Eye (tissue), 1 donor: ENCODE data around the gene NCKAP5.
A peak's percentile ranks its signal among the peaks of the same experiment; 100 is the strongest.

ENCODE experiments used
- DNase-seq: peaks from one replicate; pipeline ENCODE4 v3.0.0-alpha.2; 2015

Gene NCKAP5

GRCh38 chr2:133062931-133063665 is 505.2 kb downstream of the NCKAP5 start:
- no peak for DNase-seq

- no peak for DNase-seq
These were observed 506.2 kb downstream of the NCKAP5 start for GRCh38 chr2:133061874-133062593.

GRCh38 chr2:133054297-133054696 is 514.0 kb downstream of the NCKAP5 start:
- no peak for DNase-seq

DNA sequence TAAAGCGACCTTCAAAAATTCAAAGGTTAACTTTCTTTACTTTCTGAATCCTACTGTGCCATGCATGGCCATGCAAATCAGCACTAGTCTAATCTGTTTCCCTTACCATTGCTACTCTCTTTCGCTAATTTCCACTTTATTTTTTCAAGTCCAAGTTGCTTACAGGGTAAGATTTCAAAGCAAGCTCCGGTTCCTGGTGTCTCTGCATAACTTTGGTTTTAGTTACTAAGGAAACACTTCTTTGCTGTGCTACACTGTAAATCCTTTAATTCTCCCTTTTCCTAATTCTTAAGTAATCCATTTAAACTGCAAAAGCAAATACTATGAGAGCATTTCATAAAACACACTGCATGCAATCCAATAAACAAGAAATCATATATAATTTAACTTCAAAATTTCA is 514.7 kb downstream of the NCKAP5 start:
- DNase-seq: peak; percentile 4

- DNase-seq: no peak
These were observed 522.5 kb downstream of the NCKAP5 start for GRCh38 chr2:133045787-133046186.

DNA sequence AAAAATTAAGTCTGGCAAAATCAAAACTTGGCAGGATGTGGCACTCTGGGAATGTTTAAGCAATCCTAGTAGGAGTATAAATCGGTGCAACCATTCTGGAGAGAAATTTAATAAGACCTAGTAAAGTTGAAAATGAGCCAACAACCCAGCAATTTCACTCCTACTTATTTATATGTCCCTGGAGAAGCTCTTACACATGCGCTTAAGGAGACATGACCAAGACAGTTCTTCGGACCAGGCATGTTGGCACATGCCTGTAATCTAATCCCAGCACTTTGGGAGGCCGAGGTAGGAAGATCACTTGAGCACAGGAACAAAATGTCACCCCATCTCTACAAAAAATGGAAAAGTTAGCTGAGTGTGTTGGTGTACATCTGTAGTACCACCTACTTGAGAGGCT is 523.7 kb downstream of the NCKAP5 start:
- DNase-seq: no peak

GRCh38 chr2:133040170-133040569 is 528.1 kb downstream of the NCKAP5 start:
- no peak for DNase-seq

GRCh38 chr2:133039531-133039930 is 528.7 kb downstream of the NCKAP5 start:
- DNase-seq: no peak

- peak; percentile 21 for DNase-seq
These were observed 541.6 kb downstream of the NCKAP5 start for GRCh38 chr2:133026536-133027177.

DNA sequence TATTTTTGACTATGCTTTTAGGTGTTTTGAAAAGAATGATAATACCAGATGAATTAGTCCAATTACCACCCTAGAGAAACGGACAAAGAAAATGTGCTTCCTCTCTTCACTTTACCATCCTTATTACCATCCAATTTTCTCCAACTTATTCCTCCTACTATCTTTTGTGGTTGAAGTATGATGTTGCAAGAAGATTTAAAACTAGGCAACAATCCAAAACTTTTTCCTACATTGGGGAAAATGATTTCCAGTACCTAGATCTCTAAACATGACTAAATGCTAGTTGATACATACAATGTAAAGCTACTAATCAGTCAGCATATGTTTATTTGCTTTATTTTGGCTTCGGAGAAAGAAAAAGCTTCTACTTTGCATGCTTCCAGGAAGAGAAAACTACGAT is 543.3 kb downstream of the NCKAP5 start:
- no peak for DNase-seq

DNA sequence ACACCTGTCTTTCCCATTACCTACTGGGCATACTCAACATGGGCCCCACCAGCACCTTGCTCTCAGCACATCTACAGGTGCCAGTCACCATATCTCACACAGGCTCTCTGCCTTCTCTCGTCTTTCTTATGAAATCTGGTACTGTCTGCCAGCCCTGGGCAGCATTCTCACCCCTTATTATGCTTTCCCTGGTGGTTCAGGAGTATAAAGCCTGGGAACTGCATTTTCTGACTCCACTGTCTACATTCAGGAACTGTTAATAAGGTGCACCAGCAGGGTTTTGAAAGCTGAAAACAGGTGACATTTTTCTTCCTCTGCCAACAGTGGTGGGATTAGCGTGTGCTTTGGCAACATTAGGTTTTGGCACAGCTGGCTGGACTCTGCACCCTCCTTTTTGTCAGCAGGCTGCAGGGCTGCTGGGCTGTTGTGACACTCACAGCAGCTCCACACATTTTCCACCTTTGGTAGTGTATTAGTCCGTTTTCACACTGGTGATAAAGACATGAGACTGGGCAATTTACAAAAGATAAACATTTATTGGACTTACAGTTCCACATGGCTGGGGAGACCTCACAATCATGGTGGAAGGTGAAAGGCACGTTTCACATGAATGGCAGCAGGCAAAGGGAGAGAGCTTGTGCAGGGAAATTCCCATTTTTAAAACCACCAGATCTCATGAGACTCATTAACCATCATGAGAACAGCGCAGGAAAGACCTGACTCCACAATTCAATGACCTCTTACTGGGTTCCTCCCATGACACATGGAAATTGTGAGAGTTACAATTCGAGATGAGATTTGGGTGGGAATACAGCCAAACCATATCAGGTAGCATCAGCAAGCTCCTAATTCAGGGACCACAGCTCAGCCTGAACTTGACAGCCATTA is 555.2 kb downstream of the NCKAP5 start:
- no peak for DNase-seq

- no peak for DNase-seq
These were observed 563.6 kb downstream of the NCKAP5 start for GRCh38 chr2:133004623-133005022.

DNA sequence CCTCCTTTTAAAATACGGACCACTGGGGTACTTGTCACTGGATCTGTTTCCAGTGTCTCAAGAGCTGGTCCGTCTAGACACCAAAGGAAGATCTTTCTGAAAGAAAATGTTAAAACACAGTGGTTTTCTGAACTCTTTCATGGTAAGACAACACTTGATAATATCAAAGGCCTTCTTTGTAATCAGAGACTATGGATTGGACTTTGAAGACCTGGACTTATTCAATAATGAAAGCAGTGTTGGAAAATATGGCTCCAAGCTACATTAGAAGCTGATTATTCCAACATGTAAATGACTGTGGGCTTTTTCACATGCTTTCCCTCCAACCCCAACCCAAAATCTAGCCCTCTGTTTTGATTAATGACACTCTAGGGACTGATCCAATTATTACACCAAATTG is 568.8 kb downstream of the NCKAP5 start:
- no peak for DNase-seq

DNA sequence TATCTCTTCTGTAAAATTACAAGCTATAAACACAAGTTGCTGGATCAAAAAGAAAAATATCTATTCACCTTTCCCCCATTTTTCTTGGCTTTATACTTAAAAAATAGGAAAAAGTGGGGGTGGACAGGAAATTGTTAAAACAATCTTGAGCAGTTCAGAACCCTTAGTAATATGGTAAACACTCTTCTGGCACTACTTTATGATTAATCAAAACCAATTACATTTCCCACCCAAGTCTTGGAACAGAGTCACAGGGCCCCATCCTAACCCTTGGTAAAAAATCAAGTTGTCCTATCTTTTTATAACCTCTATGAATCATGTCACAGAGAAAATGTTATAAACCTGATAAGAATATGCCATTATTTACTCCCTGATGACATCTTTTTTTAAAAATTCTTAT is 570.0 kb downstream of the NCKAP5 start:
- DNase-seq: no peak

GRCh38 chr2:132991471-132992045 is 576.7 kb downstream of the NCKAP5 start:
- DNase-seq: no peak

DNA sequence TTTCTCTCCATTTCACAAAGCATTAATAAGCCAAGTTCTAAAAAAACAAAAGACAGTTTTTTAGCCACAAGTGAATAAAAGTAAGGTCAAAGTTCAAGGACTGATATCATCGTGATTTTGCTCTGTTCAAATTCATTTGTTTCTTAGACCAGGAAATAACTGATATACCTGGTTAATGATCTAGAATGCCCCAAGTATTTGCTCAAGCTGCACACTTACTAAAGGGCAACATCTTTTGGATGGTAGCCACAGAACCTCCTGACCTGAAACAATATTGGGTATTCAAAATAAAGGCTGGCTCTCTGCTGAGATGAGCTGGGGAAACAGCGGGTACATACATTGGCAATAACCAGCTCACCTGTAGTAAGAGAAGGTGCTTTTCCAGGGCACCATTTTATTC is 583.5 kb downstream of the NCKAP5 start:
- no peak for DNase-seq

GRCh38 chr2:132980304-132980703 is 588.0 kb downstream of the NCKAP5 start:
- no peak for DNase-seq

DNA sequence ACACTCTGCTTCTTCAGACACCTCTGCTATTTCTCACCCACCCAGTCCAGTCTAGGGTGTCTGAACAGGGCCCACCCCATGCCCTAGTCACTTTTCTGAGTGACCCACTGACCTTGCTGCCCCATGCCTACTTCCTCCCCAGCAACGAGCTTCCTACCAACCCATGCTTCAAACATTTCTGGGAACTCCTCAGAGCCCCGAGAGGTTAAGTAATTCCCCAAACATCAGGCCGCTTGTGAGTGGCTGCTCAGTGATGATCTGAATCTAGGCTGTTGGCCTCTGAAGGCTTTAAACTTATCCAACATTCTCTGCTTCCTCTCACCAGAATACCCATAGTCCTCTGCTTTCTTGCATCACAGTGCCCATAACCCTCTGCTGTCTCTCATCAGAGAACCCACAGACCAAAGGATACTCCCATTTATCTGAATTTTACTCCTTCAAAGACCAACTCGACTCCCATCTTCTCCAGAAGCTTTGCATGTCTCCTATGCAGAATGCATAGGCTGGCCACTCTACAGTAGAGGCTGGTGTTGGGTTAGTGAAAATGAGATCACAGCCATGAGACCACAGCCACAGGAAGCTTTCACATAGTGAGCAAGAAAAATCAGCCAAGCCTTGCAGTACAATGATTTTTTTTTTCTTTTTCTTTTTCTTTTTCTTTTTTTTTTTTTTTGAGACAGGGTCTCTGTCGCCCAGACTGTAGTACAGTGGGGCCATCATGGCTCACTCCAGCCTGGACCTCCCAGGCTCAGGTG is 588.7 kb downstream of the NCKAP5 start:
- DNase-seq: no peak

DNA sequence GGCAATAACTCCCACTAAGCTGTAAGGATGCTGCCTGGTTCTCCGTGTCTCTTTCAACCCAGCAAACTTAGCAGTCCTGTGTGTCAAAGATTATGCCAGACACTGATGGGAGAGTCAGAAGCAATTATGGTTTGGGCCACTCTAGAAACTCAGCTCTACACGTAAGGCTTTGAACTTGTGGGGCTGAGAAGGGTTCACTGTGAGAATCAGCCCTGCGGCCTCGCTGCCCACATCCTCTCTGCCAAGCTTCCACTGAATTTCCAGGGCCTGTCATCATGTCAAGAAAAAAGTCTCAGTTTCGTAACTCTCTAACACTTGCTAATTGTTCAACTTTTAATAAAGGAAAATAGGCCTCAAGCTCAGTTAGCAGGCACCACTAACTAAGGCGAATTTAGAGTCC is 589.4 kb downstream of the NCKAP5 start:
- no peak for DNase-seq

GRCh38 chr2:132977812-132978529 is 590.3 kb downstream of the NCKAP5 start:
- no peak for DNase-seq
